Inflammatory macrophage treated with lipopolysaccharide for 4 hours (primary cell): ENCODE results near the gene PHKA2.
A peak's percentile ranks its signal among the peaks of the same experiment; 100 is the strongest.

Experiments used
- DNase-seq: peaks from one replicate; pipeline ENCODE4 v3.0.0-alpha.2; 2020

PHKA2 gene

GRCh38 chrX:18924507-18925088, 59.3 kb downstream of the PHKA2 start:
- DNase-seq, result no peak

DNA sequence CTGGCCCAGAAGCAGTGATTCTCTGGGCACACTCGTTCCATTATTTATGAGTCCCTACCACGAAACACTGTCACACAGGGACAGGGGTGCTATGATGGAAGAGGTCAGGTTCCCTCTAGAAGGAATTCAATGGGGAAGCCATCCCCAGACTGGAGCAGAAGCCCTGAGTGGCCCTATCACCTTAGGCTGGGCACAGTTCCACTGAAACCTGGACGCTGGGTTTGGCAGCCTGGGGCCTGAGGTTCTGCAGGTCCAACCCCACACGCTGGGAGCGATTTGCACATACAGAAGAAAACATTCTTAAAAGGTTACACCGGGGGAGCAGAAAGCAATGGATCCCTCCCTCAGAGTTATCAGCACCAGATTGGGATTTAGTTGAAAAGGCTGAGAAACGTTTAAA, 63.3 kb downstream of the PHKA2 start:
- DNase-seq, result no peak

DNA sequence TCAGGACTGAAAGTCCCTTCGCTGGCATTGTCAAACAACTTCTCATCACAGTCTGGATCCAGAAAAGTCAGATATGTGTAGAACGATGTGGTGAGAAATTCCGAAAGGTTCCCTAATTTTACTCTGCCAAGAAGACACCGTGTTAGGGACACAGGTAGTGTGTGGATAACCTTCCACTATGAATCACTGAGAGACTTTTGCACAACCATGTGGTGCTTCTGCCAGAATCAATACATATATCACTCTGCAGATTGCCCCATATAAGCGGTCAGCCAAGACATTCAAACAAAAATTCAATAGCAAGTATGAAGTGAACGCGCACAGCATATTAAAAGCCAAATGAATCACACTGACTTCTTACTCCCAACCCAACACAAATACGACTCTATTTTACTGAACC, 63.8 kb downstream of the PHKA2 start:
- DNase-seq, result no peak

- peak; percentile 81 for DNase-seq
Observed at GRCh38 chrX:18917831-18918230, 66.1 kb downstream of the PHKA2 start.

- no peak for DNase-seq
Observed at GRCh38 chrX:18906286-18906685, 77.6 kb downstream of the PHKA2 start.

GRCh38 chrX:18900401-18900976, 83.4 kb downstream of the PHKA2 start:
- DNase-seq, result no peak

GRCh38 chrX:18899796-18900380, 84.0 kb downstream of the PHKA2 start:
- no peak for DNase-seq

- no peak for DNase-seq
Observed at GRCh38 chrX:18898492-18898891, 85.4 kb downstream of the PHKA2 start.

GRCh38 chrX:18898091-18898490, 85.8 kb downstream of the PHKA2 start:
- no peak for DNase-seq

DNA sequence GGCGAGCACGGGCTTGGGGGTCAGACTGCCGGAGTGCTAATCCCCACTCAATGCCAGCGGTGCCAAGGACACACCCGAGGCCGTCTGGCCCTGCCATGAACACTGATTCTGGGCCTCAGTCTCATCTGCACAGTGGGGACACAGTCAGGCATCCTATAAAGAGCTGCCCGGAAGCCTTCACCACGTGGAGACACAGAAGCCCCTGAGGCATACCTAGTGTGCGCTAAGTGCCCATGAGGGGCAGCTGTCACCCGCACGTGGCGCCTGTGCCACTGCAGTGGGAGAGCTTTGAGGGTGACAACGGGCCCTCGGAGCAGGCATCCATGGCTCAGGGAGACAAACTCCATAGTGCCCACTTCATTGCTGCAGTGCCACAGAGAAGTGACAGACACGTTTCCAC, 86.3 kb downstream of the PHKA2 start:
- DNase-seq, result no peak

DNA sequence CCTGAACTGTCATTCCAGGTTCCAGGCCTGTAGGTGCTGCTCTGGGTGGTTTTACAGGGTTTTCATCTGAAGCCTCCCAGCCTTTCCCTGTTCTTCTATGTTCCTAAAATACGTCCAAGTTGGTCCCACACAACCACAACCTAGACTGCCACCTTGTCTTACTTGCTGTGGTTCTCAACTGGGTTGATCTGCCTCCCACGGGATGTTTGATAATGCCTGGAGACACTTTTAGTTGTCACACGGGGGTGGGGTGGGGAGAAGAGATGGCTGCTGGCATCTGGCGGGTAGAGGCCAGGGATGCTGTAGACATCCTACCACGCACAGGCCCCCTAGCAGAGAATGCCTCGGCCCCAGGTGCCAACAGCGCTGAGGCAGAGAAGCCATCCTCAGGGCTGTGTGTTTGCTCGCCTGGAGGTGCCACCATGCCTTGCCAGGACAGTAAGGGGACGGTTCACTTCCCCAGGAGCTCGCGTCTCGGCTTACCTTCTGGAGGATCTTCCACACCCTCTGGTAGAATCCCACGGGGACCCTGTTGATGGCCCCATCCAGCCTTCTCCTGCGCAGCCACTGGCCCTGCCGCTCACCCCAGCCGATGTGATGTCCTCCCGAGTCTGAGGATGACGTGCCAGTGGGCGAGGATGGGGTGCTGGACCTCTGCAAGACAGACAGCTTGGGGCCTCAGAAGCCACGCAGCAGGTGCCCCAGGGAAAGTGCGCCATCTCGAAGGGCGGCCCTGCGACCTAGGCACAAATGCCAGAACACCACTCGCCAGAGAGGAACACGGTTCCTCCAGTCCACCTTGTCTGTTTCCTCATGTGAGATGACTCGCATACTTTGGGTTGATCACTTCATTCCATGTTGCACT, 87.0 kb downstream of the PHKA2 start:
- DNase-seq, result no peak

DNA sequence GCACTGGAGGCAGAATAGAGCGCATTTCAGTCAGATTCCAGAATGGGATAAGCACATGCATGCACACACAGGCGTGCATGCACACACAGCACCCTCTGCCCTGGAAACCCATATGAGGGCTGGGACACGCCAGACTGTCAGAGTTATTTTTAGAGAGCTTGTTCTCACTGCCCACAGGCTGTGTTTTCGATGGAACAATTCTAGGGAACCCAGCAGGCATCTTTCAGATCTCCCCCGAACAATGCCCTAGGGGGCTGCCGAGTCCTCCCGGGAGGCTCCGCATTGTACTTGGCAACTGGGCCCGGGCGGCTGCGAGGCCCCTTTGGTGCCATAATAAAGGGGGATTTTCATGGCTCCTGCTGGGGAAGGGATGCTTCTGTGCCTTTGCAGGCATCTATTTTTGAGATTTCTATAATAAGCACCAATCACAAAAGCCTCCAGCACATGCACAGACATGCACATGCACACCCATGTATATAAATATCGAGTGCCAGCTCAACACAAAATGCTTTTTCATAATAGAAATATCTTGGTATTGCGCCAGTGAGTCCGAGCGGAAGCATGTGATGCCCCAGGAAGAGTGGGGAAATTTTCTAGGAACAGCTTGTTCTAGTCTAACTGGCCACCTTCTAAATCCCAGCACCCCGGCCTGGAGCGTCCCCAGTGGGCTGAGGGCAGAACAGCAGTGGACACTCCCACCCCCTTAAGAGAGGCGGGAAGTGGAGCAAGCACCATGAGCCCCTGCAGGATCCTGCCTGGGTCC, 88.5 kb downstream of the PHKA2 start:
- no peak for DNase-seq

DNA sequence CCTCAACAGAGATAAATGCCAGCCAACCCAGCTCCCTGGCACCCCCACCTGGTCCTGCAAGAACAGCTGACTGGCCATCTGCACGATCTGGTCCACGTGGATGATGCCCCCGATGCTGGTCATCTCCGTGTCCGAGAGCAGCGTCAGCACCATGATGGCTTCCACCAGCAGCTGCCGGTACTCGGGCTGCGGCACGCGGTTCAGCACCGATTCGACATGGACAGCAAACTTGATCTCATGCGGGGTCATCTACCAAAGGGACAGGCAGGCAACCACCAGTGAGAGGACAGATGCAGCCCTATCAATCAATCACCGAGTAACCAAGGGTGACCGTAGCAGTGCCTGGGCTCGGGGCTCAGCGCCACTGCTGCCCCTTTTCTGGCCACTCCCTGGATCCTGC, 89.8 kb downstream of the PHKA2 start:
- DNase-seq, result no peak

DNA sequence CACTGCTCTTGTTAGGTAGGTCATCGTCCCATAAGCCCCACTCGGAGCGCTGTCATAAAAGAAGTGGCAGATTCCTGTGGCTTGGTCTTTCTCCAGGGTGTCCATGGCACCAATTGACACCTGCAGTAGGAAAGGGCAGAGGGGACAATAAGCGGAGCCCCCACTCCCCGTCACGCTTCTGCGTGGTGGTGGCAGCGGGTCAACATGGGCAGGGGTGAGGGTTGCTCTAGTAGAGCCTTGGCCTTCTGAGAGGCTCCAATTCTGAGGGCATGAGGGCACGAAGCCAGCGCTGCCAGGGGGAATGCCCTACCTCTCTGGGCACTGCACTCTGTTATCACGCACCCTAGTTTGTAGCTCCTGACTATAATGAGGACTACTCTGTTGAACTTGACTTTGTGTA, 90.4 kb downstream of the PHKA2 start:
- DNase-seq, result no peak

DNA sequence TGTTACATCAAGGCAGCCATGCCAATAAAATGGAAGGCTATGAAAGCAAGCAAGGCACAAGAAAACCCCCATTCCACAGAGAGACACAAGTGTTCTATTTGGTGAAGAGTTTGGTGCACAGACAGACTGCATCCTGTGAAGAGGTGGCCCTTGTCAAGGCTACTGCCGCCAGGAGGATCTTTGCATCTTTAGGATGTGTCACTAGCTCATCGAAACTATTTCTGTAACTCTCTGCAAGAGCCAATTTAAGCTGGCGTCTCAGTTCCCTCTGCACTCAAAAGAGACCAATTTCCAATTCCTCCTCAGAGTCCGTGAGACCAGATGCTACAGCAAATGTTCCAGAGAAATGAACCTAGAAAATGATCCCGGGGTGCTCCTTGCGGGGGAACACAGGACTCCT, 91.0 kb downstream of the PHKA2 start:
- DNase-seq, result no peak

- DNase-seq, result no peak
Observed at GRCh38 chrX:18891548-18891945, 92.4 kb downstream of the PHKA2 start.

- DNase-seq, result no peak
Observed at GRCh38 chrX:18890724-18891547, 93.0 kb downstream of the PHKA2 start.

- DNase-seq, result no peak
Observed at GRCh38 chrX:18890049-18890381, 93.9 kb downstream of the PHKA2 start.

- DNase-seq, result no peak
Observed at GRCh38 chrX:18889346-18890048, 94.4 kb downstream of the PHKA2 start.

DNA sequence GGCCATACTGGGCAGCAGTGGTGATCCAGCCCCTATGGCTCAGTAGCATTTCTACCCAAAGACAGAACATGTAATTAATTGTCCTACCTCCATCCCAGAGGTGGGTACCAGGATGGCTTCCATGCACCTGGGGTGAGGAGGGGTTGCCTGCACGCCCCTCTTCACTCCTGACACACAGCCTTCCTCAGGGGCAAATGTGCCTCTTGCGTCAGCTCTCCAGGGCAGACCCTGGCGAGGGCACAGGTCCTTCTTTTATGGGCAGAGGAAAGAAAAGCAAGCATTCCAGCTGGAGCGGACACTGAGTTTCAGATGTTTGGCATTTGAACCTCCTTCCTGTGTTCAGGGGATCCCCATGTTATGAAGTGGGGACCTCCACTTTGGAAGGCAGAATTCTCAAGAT, 95.6 kb downstream of the PHKA2 start:
- DNase-seq, result no peak

DNA sequence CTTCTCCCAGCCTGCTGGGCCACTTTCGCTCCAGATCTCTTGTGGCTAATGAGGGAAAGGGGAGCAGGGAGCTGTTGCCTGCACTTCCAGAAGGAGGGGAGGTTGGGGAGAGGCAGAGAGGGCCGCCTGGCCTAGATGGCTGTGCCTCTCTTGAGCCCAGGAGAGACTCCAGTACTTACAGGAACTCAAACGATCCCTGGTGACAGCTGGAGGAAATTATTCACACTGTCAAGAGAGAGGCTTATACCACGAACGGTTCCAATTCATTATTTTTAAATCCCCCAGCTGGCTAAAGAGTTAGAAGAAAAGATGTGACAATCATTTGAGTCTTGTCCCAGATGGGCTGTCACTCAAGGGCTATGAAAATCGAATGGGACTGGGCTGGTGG, 96.1 kb downstream of the PHKA2 start:
- DNase-seq, result no peak
